Measurements from ENCODE around the gene ATRNL1.

The ATRNL1 gene

GRCh38 chr10:115580239-115580638 lies 487.1 kb downstream of the ATRNL1 start:
- DNase-seq (ENCODE audit: extremely low read depth in 1 of 2, low read depth in 1 of 2) = no peak

- no peak for DNase-seq (ENCODE audit: extremely low read depth in 1 of 2, low read depth in 1 of 2)
These were observed 499.9 kb downstream of the ATRNL1 start for GRCh38 chr10:115593060-115593459.

- DNase-seq (ENCODE audit: extremely low read depth in 1 of 2, low read depth in 1 of 2) = no peak
These were observed 511.5 kb downstream of the ATRNL1 start for GRCh38 chr10:115604627-115605026.

GRCh38 chr10:115606086-115606485 lies 512.9 kb downstream of the ATRNL1 start:
- no peak for DNase-seq (ENCODE audit: extremely low read depth in 1 of 2, low read depth in 1 of 2)

GRCh38 chr10:115606741-115607140 lies 513.6 kb downstream of the ATRNL1 start:
- DNase-seq (ENCODE audit: extremely low read depth in 1 of 2, low read depth in 1 of 2) = no peak

GRCh38 chr10:115624448-115624847 lies 531.3 kb downstream of the ATRNL1 start:
- no peak for DNase-seq (ENCODE audit: extremely low read depth in 1 of 2, low read depth in 1 of 2)

- no peak for DNase-seq (ENCODE audit: extremely low read depth in 1 of 2, low read depth in 1 of 2)
These were observed 535.5 kb downstream of the ATRNL1 start for GRCh38 chr10:115628616-115629015.

GRCh38 chr10:115638246-115638645 lies 545.1 kb downstream of the ATRNL1 start:
- DNase-seq (ENCODE audit: extremely low read depth in 1 of 2, low read depth in 1 of 2) = no peak

- DNase-seq (ENCODE audit: extremely low read depth in 1 of 2, low read depth in 1 of 2) = no peak
These were observed 556.1 kb downstream of the ATRNL1 start for GRCh38 chr10:115649217-115649616.

- no peak for DNase-seq (ENCODE audit: extremely low read depth in 1 of 2, low read depth in 1 of 2)
These were observed 560.3 kb downstream of the ATRNL1 start for GRCh38 chr10:115653473-115653872.

- DNase-seq (ENCODE audit: extremely low read depth in 1 of 2, low read depth in 1 of 2) = no peak
These were observed 561.8 kb downstream of the ATRNL1 start for GRCh38 chr10:115654961-115655360.

GRCh38 chr10:115657161-115657860 lies 564.1 kb downstream of the ATRNL1 start:
- no peak for DNase-seq (ENCODE audit: extremely low read depth in 1 of 2, low read depth in 1 of 2)

GRCh38 chr10:115659616-115660015 lies 566.5 kb downstream of the ATRNL1 start:
- DNase-seq (ENCODE audit: extremely low read depth in 1 of 2, low read depth in 1 of 2) = no peak

- DNase-seq (ENCODE audit: extremely low read depth in 1 of 2, low read depth in 1 of 2) = no peak
These were observed 567.2 kb downstream of the ATRNL1 start for GRCh38 chr10:115660391-115660790.

GRCh38 chr10:115662422-115662821 lies 569.3 kb downstream of the ATRNL1 start:
- no peak for DNase-seq (ENCODE audit: extremely low read depth in 1 of 2, low read depth in 1 of 2)

GRCh38 chr10:115665549-115665948 lies 572.4 kb downstream of the ATRNL1 start:
- no peak for DNase-seq (ENCODE audit: extremely low read depth in 1 of 2, low read depth in 1 of 2)

- no peak for DNase-seq (ENCODE audit: extremely low read depth in 1 of 2, low read depth in 1 of 2)
These were observed 581.3 kb downstream of the ATRNL1 start for GRCh38 chr10:115674496-115674895.

GRCh38 chr10:115696747-115697146 lies 603.6 kb downstream of the ATRNL1 start:
- DNase-seq (ENCODE audit: extremely low read depth in 1 of 2, low read depth in 1 of 2) = no peak

- DNase-seq (ENCODE audit: extremely low read depth in 1 of 2, low read depth in 1 of 2) = no peak
These were observed 612.9 kb downstream of the ATRNL1 start for GRCh38 chr10:115706026-115706425.

GRCh38 chr10:115706488-115707076 lies 613.4 kb downstream of the ATRNL1 start:
- no peak for DNase-seq (ENCODE audit: extremely low read depth in 1 of 2, low read depth in 1 of 2)

GRCh38 chr10:115710136-115710535 lies 617.0 kb downstream of the ATRNL1 start:
- no peak for DNase-seq (ENCODE audit: extremely low read depth in 1 of 2, low read depth in 1 of 2)

GRCh38 chr10:115711306-115711705 lies 618.1 kb downstream of the ATRNL1 start:
- no peak for DNase-seq (ENCODE audit: extremely low read depth in 1 of 2, low read depth in 1 of 2)

GRCh38 chr10:115720121-115720520 lies 627.0 kb downstream of the ATRNL1 start:
- no peak for DNase-seq (ENCODE audit: extremely low read depth in 1 of 2, low read depth in 1 of 2)

Measured in activated CD8-positive, alpha-beta memory T cell treated with anti-CD3 and anti-CD28 coated beads for 1 hour (primary cell).